Lower leg skin (tissue), 3 donors: ENCODE measurements around the gene BEX4.

ENCODE experiments used
- CTCF ChIP-seq, 3 donors: fragments of 450-650 bp; IDR thresholded peaks; one replicate each; pipeline ENCODE4 v1.5.1; 2016; ENCODE audit warnings: antibody characterized with exemption in 3 of 3, mild to moderate bottlenecking in 3 of 3, moderate library complexity in 2 of 3
- POLR2A ChIP-seq, 2 donors: fragments of 450-650 bp; IDR thresholded peaks; one replicate each; pipeline ENCODE4 v1.6.1; 2016 to 2017; ENCODE audit warnings: antibody characterized with exemption in 2 of 2, mild to moderate bottlenecking in 1 of 2, moderate library complexity in 1 of 2

GRCh38 chrX:103236296-103236695 lies 21.4 kb downstream of the BEX4 start:
- TF ChIP-seq CTCF (IDR thresholded peaks at IDR 0.05) (no peak), POLR2A (IDR thresholded peaks at IDR 0.05) (no peak)
